HG02870 (cell line): Measurements from ENCODE around the gene GLS.
"Not testable (repeated sequence)": the region's sequence is repeated elsewhere in the genome, so short reads cannot be mapped to it uniquely, and the experiment has no call there.

Experiments
- ATAC-seq: cut with Tn5 transposase; IDR thresholded peaks from one replicate; pipeline ENCODE4 v1.9.1; 2021; ENCODE audit warnings: mild to moderate bottlenecking, moderate library complexity; ENCODE audit not compliant: unreplicated experiment

The GLS gene

GRCh38 chr2:190986221-190986953 lies 105.8 kb downstream of the GLS start:
- no peak for ATAC-seq

- no peak for ATAC-seq
Observed at GRCh38 chr2:190987116-190987515, 106.5 kb downstream of the GLS start.

GRCh38 chr2:190987938-190988337 lies 107.3 kb downstream of the GLS start:
- no peak for ATAC-seq

GRCh38 chr2:190988910-190989309 lies 108.3 kb downstream of the GLS start:
- no peak for ATAC-seq

- no peak for ATAC-seq
Observed at GRCh38 chr2:190990132-190990531, 109.5 kb downstream of the GLS start.

- no peak for ATAC-seq
Observed at GRCh38 chr2:190993292-190993643, 112.6 kb downstream of the GLS start.

GRCh38 chr2:190994148-190994547 lies 113.5 kb downstream of the GLS start:
- no peak for ATAC-seq

GRCh38 chr2:190995315-190995714 lies 114.7 kb downstream of the GLS start:
- not testable (repeated sequence) for ATAC-seq

- no peak for ATAC-seq
Observed at GRCh38 chr2:190996338-190996946, 115.8 kb downstream of the GLS start.

GRCh38 chr2:190996947-190997346 lies 116.3 kb downstream of the GLS start:
- no peak for ATAC-seq

- ATAC-seq, result no peak
Observed at GRCh38 chr2:190997526-190998113, 117.0 kb downstream of the GLS start.

GRCh38 chr2:190999058-190999457 lies 118.4 kb downstream of the GLS start:
- ATAC-seq, result no peak

GRCh38 chr2:190999949-191000665 lies 119.5 kb downstream of the GLS start:
- no peak for ATAC-seq

GRCh38 chr2:191001032-191001431 lies 120.4 kb downstream of the GLS start:
- ATAC-seq, result no peak

GRCh38 chr2:191001624-191002023 lies 121.0 kb downstream of the GLS start:
- ATAC-seq, result no peak

GRCh38 chr2:191003405-191004309 lies 123.0 kb downstream of the GLS start:
- no peak for ATAC-seq

- no peak for ATAC-seq
Observed at GRCh38 chr2:191006297-191006696, 125.7 kb downstream of the GLS start.

- ATAC-seq, result no peak
Observed at GRCh38 chr2:191006997-191007783, 126.6 kb downstream of the GLS start.

- ATAC-seq, result no peak
Observed at GRCh38 chr2:191008286-191008685, 127.7 kb downstream of the GLS start.
